ENCODE results near the gene DTHD1. TPM values are rescaled to one million over a fixed set of nuclear protein-coding genes. Genes with fewer than 3 reads are reported as not detected.

DTHD1 gene
- total RNA-seq, 1 experiment from 2014 or later, result not detected

GRCh38 chr4:36303426-36304137, 22.2 kb downstream of the DTHD1 start:
- ChIA-PET CTCF (no interaction called here), POLR2A (ENCODE audit: unreplicated experiment) (no interaction called here)
- Histone ChIP-seq H3K4me3 (no peak overlapping the region), H3K27me3 (ENCODE audit: insufficient read depth, low read depth) (no peaks in the 10 kb centered on the region), H3K9me3 (ENCODE audit: insufficient read depth, low read depth) (no peaks in the 10 kb centered on the region), H3K79me2 (ENCODE audit: low read depth) (no peaks in the 10 kb centered on the region), H3K27ac (no peak overlapping the region), H3K36me3 (ENCODE audit: low read depth) (no peaks in the 10 kb centered on the region), H3K4me1 (replicated peaks; ENCODE audit: insufficient read depth) (no peaks in the 10 kb centered on the region), H3K9me2 (ENCODE audit: insufficient read depth) (no peaks in the 10 kb centered on the region; the same call in 1 of the 2 replicates), H2AFZ (no peak overlapping the region), H3K4me2 (no peak overlapping the region), H3F3A (ENCODE audit: insufficient read depth, low read depth) (no peaks in the 10 kb centered on the region), H4K20me1 (ENCODE audit: insufficient read depth) (no peaks in the 10 kb centered on the region)
- no TSS peak for BruUV-seq (replicated peaks)
- TF ChIP-seq EZH2 (IDR thresholded peaks at IDR 0.05; ENCODE audit: low read depth) (no peak), CTCF (conservative IDR thresholded peaks at IDR 0.05) (no peak)
- intact Hi-C loops (cut with micrococcal nuclease; ENCODE audit: unreplicated experiment), result no loop called here
- DNase-seq, result no peak

- POLR2A ChIA-PET (ENCODE audit: unreplicated experiment), result no interaction called here
- H3K4me2 ChIP-seq, result no peak overlapping the region
- DNase-seq, result no peak
- no peaks in the 10 kb centered on the region for H3K36me3 ChIP-seq (ENCODE audit: low read depth)
- no peak for TF ChIP-seq EZH2 (IDR thresholded peaks at IDR 0.05; ENCODE audit: low read depth)
- no peak for TF ChIP-seq CTCF (conservative IDR thresholded peaks at IDR 0.05)
- H3K4me1 ChIP-seq (replicated peaks; ENCODE audit: insufficient read depth), result no peaks in the 10 kb centered on the region
- H3K4me3 ChIP-seq, result no peak overlapping the region
- no peak overlapping the region for H3K27ac ChIP-seq
- CTCF ChIA-PET, result no interaction called here
- H3K27me3 ChIP-seq (ENCODE audit: insufficient read depth, low read depth), result no peaks in the 10 kb centered on the region
- no peaks in the 10 kb centered on the region for H4K20me1 ChIP-seq (ENCODE audit: insufficient read depth)
- no peaks in the 10 kb centered on the region for H3K9me3 ChIP-seq (ENCODE audit: insufficient read depth, low read depth)
- no peaks in the 10 kb centered on the region; the same call in 1 of the 2 replicates for H3K9me2 ChIP-seq (ENCODE audit: insufficient read depth)
- H2AFZ ChIP-seq, result no peak overlapping the region; the same call in 1 of the 2 replicates
- BruUV-seq (replicated peaks), result no TSS peak
- intact Hi-C loops (cut with micrococcal nuclease; ENCODE audit: unreplicated experiment), result no loop called here
- H3K79me2 ChIP-seq (ENCODE audit: low read depth), result no peaks in the 10 kb centered on the region
- no peaks in the 10 kb centered on the region for H3F3A ChIP-seq (ENCODE audit: insufficient read depth, low read depth)
Measured at GRCh38 chr4:36304138-36304681, 22.8 kb downstream of the DTHD1 start.

- intact Hi-C loops (cut with micrococcal nuclease; ENCODE audit: unreplicated experiment), result no loop called here
- Histone ChIP-seq H3K27me3 (ENCODE audit: insufficient read depth, low read depth) (no peaks in the 10 kb centered on the region), H3K9me3 (ENCODE audit: insufficient read depth, low read depth) (no peaks in the 10 kb centered on the region), H3K27ac (no peak overlapping the region), H3K4me1 (replicated peaks; ENCODE audit: insufficient read depth) (no peaks in the 10 kb centered on the region), H2AFZ (no peak overlapping the region), H3K9me2 (ENCODE audit: insufficient read depth) (no peaks in the 10 kb centered on the region; the same call in 1 of the 2 replicates), H3K36me3 (ENCODE audit: low read depth) (no peaks in the 10 kb centered on the region), H3F3A (ENCODE audit: insufficient read depth, low read depth) (no peaks in the 10 kb centered on the region), H3K79me2 (ENCODE audit: low read depth) (no peaks in the 10 kb centered on the region), H4K20me1 (ENCODE audit: insufficient read depth) (no peaks in the 10 kb centered on the region), H3K4me2 (no peak overlapping the region), H3K4me3 (no peak overlapping the region)
- no TSS peak for BruUV-seq (replicated peaks)
- DNase-seq, result no peak
- ChIA-PET CTCF (no interaction called here), POLR2A (ENCODE audit: unreplicated experiment) (no interaction called here)
- no peak for TF ChIP-seq CTCF (conservative IDR thresholded peaks at IDR 0.05)
- TF ChIP-seq EZH2 (IDR thresholded peaks at IDR 0.05; ENCODE audit: low read depth), result no peak
Measured at GRCh38 chr4:36308150-36308549, 26.7 kb downstream of the DTHD1 start.

Measured in PC-9 (cell line).